GM18951 (cell line): ENCODE measurements around the gene CERS5.

Experiments
- POLR2A ChIP-seq: IDR thresholded peaks from 4 replicates; pipeline ENCODE4 v1.6.1; 2011; ENCODE audit warnings: mild to moderate bottlenecking; ENCODE audit not compliant: insufficient read length, insufficient read depth; ENCODE audit errors: extremely low read depth
- in situ Hi-C: fragments of 300-500 bp; cut with MboI; formaldehyde crosslinking; loops from one replicate; pipeline ENCODE4 v1.12.0; 2022; ENCODE audit warnings: low sequenced_read_pairs, mixed read lengths, inconsistent platforms; ENCODE audit not compliant: unreplicated experiment

CERS5 gene

GRCh38 chr12:50082644-50083043 is 84.5 kb downstream of the CERS5 start:
- TF ChIP-seq POLR2A = no peak

GRCh38 chr12:50081096-50081808 is 85.9 kb downstream of the CERS5 start:
- no peak for TF ChIP-seq POLR2A

More at GRCh38 chr12:50082644-50083043, 84.5 kb downstream of the CERS5 start:
- in situ Hi-C loops = no loop called here

GRCh38 chr12:50079771-50080170 is 87.4 kb downstream of the CERS5 start:
- in situ Hi-C loops = no loop called here

More at GRCh38 chr12:50081096-50081808, 85.9 kb downstream of the CERS5 start:
- in situ Hi-C loops = no loop called here

More at GRCh38 chr12:50079771-50080170, 87.4 kb downstream of the CERS5 start:
- TF ChIP-seq POLR2A = no peak
